Measurements from ENCODE around the gene CLCN5.

CLCN5 gene

DNA sequence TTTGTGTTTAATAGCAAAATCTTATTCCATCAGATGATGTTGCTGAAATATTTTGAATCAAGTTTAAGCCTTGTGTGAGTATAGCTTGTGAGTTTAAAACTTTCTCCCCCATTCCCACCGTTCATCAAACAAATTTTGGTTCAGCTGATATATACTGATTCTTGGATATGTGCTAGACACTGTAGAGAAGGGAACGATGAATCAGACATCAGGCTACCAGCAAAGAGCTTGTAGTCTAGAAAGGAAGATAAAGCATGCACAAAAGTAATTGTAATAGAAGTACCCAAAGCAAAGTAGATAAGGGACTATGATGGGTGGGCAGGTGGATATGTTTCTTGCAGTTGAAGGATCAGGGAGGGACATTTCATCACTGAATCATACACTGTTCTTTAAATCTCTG lies 146.5 kb downstream of the CLCN5 start:
- no peak for ATAC-seq
- TF ChIP-seq ZNF565 (CRISPR knock-in tag; conservative IDR thresholded peaks at IDR 0.05; ENCODE audit: low read depth) (no peak), ARNTL (CRISPR knock-in tag; IDR thresholded peaks at IDR 0.05; ENCODE audit: borderline replicate concordance, low read depth) (no peak)

GRCh38 chrX:50071494-50071893 lies 149.1 kb downstream of the CLCN5 start:
- no peak for TF ChIP-seq ZFP30 (CRISPR knock-in tag; IDR thresholded peaks at IDR 0.05)
- TF ChIP-seq ESRRG (CRISPR knock-in tag; IDR thresholded peaks at IDR 0.05), result no peak
- TF ChIP-seq, protein P1, sequence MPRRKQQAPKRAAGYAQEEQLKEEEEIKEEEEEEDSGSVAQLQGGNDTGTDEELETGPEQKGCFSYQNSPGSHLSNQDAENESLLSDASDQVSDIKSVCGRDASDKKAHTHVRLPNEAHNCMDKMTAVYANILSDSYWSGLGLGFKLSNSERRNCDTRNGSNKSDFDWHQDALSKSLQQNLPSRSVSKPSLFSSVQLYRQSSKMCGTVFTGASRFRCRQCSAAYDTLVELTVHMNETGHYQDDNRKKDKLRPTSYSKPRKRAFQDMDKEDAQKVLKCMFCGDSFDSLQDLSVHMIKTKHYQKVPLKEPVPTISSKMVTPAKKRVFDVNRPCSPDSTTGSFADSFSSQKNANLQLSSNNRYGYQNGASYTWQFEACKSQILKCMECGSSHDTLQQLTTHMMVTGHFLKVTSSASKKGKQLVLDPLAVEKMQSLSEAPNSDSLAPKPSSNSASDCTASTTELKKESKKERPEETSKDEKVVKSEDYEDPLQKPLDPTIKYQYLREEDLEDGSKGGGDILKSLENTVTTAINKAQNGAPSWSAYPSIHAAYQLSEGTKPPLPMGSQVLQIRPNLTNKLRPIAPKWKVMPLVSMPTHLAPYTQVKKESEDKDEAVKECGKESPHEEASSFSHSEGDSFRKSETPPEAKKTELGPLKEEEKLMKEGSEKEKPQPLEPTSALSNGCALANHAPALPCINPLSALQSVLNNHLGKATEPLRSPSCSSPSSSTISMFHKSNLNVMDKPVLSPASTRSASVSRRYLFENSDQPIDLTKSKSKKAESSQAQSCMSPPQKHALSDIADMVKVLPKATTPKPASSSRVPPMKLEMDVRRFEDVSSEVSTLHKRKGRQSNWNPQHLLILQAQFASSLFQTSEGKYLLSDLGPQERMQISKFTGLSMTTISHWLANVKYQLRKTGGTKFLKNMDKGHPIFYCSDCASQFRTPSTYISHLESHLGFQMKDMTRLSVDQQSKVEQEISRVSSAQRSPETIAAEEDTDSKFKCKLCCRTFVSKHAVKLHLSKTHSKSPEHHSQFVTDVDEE (CRISPR knock-in tag; IDR thresholded peaks at IDR 0.05), result no peak
- TF ChIP-seq ZNF8 (CRISPR knock-in tag; IDR thresholded peaks at IDR 0.05), result no peak
- TF ChIP-seq, protein P2, sequence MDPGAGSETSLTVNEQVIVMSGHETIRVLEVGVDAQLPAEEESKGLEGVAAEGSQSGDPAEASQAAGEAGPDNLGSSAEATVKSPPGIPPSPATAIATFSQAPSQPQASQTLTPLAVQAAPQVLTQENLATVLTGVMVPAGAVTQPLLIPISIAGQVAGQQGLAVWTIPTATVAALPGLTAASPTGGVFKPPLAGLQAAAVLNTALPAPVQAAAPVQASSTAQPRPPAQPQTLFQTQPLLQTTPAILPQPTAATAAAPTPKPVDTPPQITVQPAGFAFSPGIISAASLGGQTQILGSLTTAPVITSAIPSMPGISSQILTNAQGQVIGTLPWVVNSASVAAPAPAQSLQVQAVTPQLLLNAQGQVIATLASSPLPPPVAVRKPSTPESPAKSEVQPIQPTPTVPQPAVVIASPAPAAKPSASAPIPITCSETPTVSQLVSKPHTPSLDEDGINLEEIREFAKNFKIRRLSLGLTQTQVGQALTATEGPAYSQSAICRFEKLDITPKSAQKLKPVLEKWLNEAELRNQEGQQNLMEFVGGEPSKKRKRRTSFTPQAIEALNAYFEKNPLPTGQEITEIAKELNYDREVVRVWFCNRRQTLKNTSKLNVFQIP (CRISPR knock-in tag; IDR thresholded peaks at IDR 0.05; ENCODE audit: borderline replicate concordance, low read depth), result no peak
- no peak for TF ChIP-seq ZFP3 (CRISPR knock-in tag; IDR thresholded peaks at IDR 0.05)
- TF ChIP-seq, protein P3, sequence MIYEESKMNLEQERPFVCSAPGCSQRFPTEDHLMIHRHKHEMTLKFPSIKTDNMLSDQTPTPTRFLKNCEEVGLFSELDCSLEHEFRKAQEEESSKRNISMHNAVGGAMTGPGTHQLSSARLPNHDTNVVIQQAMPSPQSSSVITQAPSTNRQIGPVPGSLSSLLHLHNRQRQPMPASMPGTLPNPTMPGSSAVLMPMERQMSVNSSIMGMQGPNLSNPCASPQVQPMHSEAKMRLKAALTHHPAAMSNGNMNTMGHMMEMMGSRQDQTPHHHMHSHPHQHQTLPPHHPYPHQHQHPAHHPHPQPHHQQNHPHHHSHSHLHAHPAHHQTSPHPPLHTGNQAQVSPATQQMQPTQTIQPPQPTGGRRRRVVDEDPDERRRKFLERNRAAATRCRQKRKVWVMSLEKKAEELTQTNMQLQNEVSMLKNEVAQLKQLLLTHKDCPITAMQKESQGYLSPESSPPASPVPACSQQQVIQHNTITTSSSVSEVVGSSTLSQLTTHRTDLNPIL (CRISPR knock-in tag; IDR thresholded peaks at IDR 0.05; ENCODE audit: low read depth), result no peak
- TF ChIP-seq ZC3H10 (CRISPR knock-in tag; IDR thresholded peaks at IDR 0.05), result no peak
- no peak for TF ChIP-seq TCF4 (CRISPR knock-in tag; IDR thresholded peaks at IDR 0.05; ENCODE audit: borderline replicate concordance)
- no peak for TF ChIP-seq CSDC2 (CRISPR knock-in tag; IDR thresholded peaks at IDR 0.05)
- TF ChIP-seq ISL1 (CRISPR knock-in tag; IDR thresholded peaks at IDR 0.05), result no peak
- TF ChIP-seq, protein P4, sequence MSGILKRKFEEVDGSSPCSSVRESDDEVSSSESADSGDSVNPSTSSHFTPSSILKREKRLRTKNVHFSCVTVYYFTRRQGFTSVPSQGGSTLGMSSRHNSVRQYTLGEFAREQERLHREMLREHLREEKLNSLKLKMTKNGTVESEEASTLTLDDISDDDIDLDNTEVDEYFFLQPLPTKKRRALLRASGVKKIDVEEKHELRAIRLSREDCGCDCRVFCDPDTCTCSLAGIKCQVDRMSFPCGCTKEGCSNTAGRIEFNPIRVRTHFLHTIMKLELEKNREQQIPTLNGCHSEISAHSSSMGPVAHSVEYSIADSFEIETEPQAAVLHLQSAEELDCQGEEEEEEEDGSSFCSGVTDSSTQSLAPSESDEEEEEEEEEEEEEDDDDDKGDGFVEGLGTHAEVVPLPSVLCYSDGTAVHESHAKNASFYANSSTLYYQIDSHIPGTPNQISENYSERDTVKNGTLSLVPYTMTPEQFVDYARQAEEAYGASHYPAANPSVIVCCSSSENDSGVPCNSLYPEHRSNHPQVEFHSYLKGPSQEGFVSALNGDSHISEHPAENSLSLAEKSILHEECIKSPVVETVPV (CRISPR knock-in tag; IDR thresholded peaks at IDR 0.05), result no peak
- TF ChIP-seq, protein P5, sequence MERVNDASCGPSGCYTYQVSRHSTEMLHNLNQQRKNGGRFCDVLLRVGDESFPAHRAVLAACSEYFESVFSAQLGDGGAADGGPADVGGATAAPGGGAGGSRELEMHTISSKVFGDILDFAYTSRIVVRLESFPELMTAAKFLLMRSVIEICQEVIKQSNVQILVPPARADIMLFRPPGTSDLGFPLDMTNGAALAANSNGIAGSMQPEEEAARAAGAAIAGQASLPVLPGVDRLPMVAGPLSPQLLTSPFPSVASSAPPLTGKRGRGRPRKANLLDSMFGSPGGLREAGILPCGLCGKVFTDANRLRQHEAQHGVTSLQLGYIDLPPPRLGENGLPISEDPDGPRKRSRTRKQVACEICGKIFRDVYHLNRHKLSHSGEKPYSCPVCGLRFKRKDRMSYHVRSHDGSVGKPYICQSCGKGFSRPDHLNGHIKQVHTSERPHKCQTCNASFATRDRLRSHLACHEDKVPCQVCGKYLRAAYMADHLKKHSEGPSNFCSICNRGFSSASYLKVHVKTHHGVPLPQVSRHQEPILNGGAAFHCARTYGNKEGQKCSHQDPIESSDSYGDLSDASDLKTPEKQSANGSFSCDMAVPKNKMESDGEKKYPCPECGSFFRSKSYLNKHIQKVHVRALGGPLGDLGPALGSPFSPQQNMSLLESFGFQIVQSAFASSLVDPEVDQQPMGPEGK (CRISPR knock-in tag; IDR thresholded peaks at IDR 0.05; ENCODE audit: borderline replicate concordance), result no peak
- no peak for ATAC-seq

- ATAC-seq, result no peak
- no peak for TF ChIP-seq BACH2 (CRISPR knock-in tag; IDR thresholded peaks at IDR 0.05; ENCODE audit: borderline replicate concordance)
- TF ChIP-seq CSDC2 (CRISPR knock-in tag; IDR thresholded peaks at IDR 0.05), result no peak
- TF ChIP-seq, protein P1 (CRISPR knock-in tag; IDR thresholded peaks at IDR 0.05), result no peak
- TF ChIP-seq TOX (CRISPR knock-in tag; IDR thresholded peaks at IDR 0.05; ENCODE audit: borderline replicate concordance), result no peak
- no peak for TF ChIP-seq ARNTL (CRISPR knock-in tag; IDR thresholded peaks at IDR 0.05; ENCODE audit: borderline replicate concordance, low read depth)
- no peak for TF ChIP-seq ZNF565 (CRISPR knock-in tag; conservative IDR thresholded peaks at IDR 0.05; ENCODE audit: low read depth)
- no peak for TF ChIP-seq PPARA (CRISPR knock-in tag; IDR thresholded peaks at IDR 0.05; ENCODE audit: borderline replicate concordance)
- no peak for TF ChIP-seq ZNF8 (CRISPR knock-in tag; IDR thresholded peaks at IDR 0.05)
- TF ChIP-seq, protein P5 (CRISPR knock-in tag; IDR thresholded peaks at IDR 0.05; ENCODE audit: borderline replicate concordance), result no peak
- no peak for TF ChIP-seq RARB (CRISPR knock-in tag; IDR thresholded peaks at IDR 0.05)
- no peak for TF ChIP-seq TCF4 (CRISPR knock-in tag; IDR thresholded peaks at IDR 0.05; ENCODE audit: borderline replicate concordance)
- TF ChIP-seq, protein P4 (CRISPR knock-in tag; IDR thresholded peaks at IDR 0.05), result no peak
- TF ChIP-seq ESRRG (CRISPR knock-in tag; IDR thresholded peaks at IDR 0.05), result no peak
- no peak for TF ChIP-seq GLIS3 (CRISPR knock-in tag; IDR thresholded peaks at IDR 0.05)
- TF ChIP-seq ZNF70 (CRISPR knock-in tag; IDR thresholded peaks at IDR 0.05), result no peak
These were observed 149.7 kb downstream of the CLCN5 start for GRCh38 chrX:50072110-50072509.

Measured in SK-N-SH treated with all-trans-retinoic acid at 6 μM for 48 hours (cell line).